DND-41 (cell line): ENCODE measurements around the gene CNST.

Source experiments
- EZH2 ChIP-seq: IDR thresholded peaks from 3 replicates; pipeline ENCODE4 v1.6.1; 2012; ENCODE audit warnings: borderline replicate concordance, low read depth, mild to moderate bottlenecking, moderate library complexity, low read length, inconsistent platforms; ENCODE audit not compliant: severe bottlenecking
- TF ChIP-seq, protein P1 (sequence below): IDR thresholded peaks from 2 replicates; pipeline ENCODE4 v1.5.1; 2012; ENCODE audit warnings: borderline replicate concordance, low read length, moderate library complexity, mild to moderate bottlenecking; ENCODE audit not compliant: poor library complexity, severe bottlenecking; ENCODE audit errors: extremely low read depth

DNA sequence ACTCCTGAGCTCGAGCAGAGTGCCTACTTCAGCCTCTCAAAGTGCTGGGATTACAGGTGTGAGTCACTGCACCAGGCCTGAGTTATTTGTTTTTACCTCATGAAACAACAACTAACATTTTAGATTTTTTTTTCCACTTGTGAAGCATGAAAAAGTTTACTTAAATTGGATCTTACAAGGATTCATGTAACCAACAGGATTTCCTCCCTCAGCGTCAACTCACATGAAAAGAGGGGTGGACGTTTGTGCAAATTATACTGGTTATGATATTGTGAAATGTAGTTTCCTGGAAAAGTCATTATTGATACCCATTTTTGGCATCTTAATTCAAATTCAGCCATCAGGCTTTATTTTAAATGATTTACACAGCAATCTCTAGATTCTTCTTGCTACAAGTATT, 6.5 kb downstream of the CNST start:
- TF ChIP-seq EZH2 = no peak
- TF ChIP-seq, protein P1, sequence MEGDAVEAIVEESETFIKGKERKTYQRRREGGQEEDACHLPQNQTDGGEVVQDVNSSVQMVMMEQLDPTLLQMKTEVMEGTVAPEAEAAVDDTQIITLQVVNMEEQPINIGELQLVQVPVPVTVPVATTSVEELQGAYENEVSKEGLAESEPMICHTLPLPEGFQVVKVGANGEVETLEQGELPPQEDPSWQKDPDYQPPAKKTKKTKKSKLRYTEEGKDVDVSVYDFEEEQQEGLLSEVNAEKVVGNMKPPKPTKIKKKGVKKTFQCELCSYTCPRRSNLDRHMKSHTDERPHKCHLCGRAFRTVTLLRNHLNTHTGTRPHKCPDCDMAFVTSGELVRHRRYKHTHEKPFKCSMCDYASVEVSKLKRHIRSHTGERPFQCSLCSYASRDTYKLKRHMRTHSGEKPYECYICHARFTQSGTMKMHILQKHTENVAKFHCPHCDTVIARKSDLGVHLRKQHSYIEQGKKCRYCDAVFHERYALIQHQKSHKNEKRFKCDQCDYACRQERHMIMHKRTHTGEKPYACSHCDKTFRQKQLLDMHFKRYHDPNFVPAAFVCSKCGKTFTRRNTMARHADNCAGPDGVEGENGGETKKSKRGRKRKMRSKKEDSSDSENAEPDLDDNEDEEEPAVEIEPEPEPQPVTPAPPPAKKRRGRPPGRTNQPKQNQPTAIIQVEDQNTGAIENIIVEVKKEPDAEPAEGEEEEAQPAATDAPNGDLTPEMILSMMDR = no peak
